H1 (cell line): ENCODE data around the gene DENND4A. TPM values are rescaled to one million over a fixed set of nuclear protein-coding genes. Genes with fewer than 3 reads are reported as not detected.

Experiments
- CTCF ChIA-PET: fragments of 300-600 bp; sonication (Branson Sonifier 250); formaldehyde crosslinking; loops from one replicate; lab custom pipeline; 2021; ENCODE audit not compliant: partially characterized antibody; lab: Charles Lee
- POLR2A ChIA-PET: fragments of 300-600 bp; sonication (Branson Sonifier 250); formaldehyde crosslinking; loops from one replicate; lab custom pipeline; 2021; ENCODE audit warnings: inconsistent platforms; ENCODE audit not compliant: partially characterized antibody; lab: Charles Lee
- DNase-seq, 2 experiments: peaks; one replicate each; pipeline versions ENCODE4 v3.0.0 to v3.0.0-alpha.2; 2010 to 2022; ENCODE audit warnings: low spot score in 2 of 2, low read depth in 1 of 2, mixed read lengths in 1 of 2
- FAIRE-seq: peaks from 2 replicates; lab custom pipeline; 2011; peaks lifted over from hg19 to GRCh38; lab: Jason Lieb, UNC
- H2AFZ ChIP-seq: 2 replicates; pipeline ENCODE4 v1.8.1; 2012; ENCODE audit warnings: low read length, inconsistent platforms
- H2AK5ac ChIP-seq: 2 replicates; pipeline ENCODE4 v1.6.1; 2013; ENCODE audit warnings: low read depth, low read length
- H2BK120ac ChIP-seq: replicated peaks from 2 replicates; pipeline ENCODE3; 2013; ENCODE audit warnings: low read depth, low read length, inconsistent platforms
- H2BK12ac ChIP-seq: 2 replicates; pipeline ENCODE4 v1.6.1; 2013; ENCODE audit warnings: low read depth, low read length
- H2BK15ac ChIP-seq: 2 replicates; pipeline ENCODE4 v1.6.1; 2013; ENCODE audit warnings: low read length
- H2BK20ac ChIP-seq: 2 replicates; pipeline ENCODE4 v1.6.1; 2013; ENCODE audit warnings: low read length
- H2BK5ac ChIP-seq: 2 replicates; pipeline ENCODE4 v1.6.1; 2013; ENCODE audit warnings: low read depth, low read length
- H3K14ac ChIP-seq: 2 replicates; pipeline ENCODE4 v1.6.1; 2013; ENCODE audit warnings: inconsistent platforms; ENCODE audit not compliant: insufficient read length
- H3K18ac ChIP-seq: 2 replicates; pipeline ENCODE4 v1.6.1; 2013; ENCODE audit warnings: low read length; ENCODE audit errors: extremely low read depth
- H3K23ac ChIP-seq: 2 replicates; pipeline ENCODE4 v1.6.1; 2013; ENCODE audit warnings: inconsistent platforms; ENCODE audit not compliant: insufficient read length
- H3K23me2 ChIP-seq: 2 replicates; pipeline ENCODE4 v1.6.1; 2013; ENCODE audit warnings: low read depth, low read length
- H3K27ac ChIP-seq: 2 replicates; pipeline ENCODE4 v1.6.1; 2011; ENCODE audit warnings: low read depth, low read length, inconsistent platforms
- H3K27me3 ChIP-seq, 4 experiments: replicated peaks in 1 of 4; 1 replicate in 1 of 4; 2 replicates in 3 of 4; pipeline versions ENCODE4 v1.6.1 to v1.8.1; 2011 to 2013; ENCODE audit warnings: low read length in 3 of 4, mild to moderate bottlenecking in 3 of 4, inconsistent platforms in 2 of 4, mixed read lengths in 2 of 4, moderate library complexity in 1 of 4; ENCODE audit not compliant: control insufficient read depth in 3 of 4, insufficient read depth in 3 of 4; ENCODE audit errors: extremely low read depth in 1 of 4
- H3K36me3 ChIP-seq, 4 experiments: 2 replicates each; pipeline versions ENCODE4 v1.6.1 to v1.8.1; 2011 to 2013; ENCODE audit warnings: mild to moderate bottlenecking in 4 of 4, low read length in 3 of 4, moderate library complexity in 2 of 4, control low read depth in 1 of 4, inconsistent platforms in 1 of 4; ENCODE audit not compliant: insufficient read depth in 4 of 4, control insufficient read depth in 2 of 4
- H3K4ac ChIP-seq: replicated peaks from 2 replicates; pipeline ENCODE3; 2013; ENCODE audit warnings: low read length, low read depth, mixed read lengths, inconsistent platforms; ENCODE audit not compliant: insufficient read length
- H3K4me1 ChIP-seq, 4 experiments: replicated peaks in 1 of 4; 1 replicate in 1 of 4; 2 replicates in 3 of 4; pipeline versions ENCODE4 v1.6.1 to v1.8.1; 2011 to 2013; ENCODE audit warnings: low read length in 3 of 4, inconsistent platforms in 2 of 4, mixed read lengths in 1 of 4; ENCODE audit not compliant: insufficient read depth in 4 of 4, control insufficient read depth in 3 of 4
- H3K4me2 ChIP-seq, 2 experiments: 2 replicates each; pipeline versions ENCODE4 v1.6.1 to v1.8.1; 2011 to 2013; ENCODE audit warnings: low read depth in 2 of 2, low read length in 2 of 2, control low read depth in 1 of 2, inconsistent platforms in 1 of 2, mild to moderate bottlenecking in 1 of 2; ENCODE audit not compliant: insufficient read depth in 1 of 2
- H3K4me3 ChIP-seq, 4 experiments: fragments of 200-600, 300-600 bp in 1 of 4; sonication (generic), shearing (Covaris generic), sonication (Bioruptor Twin) in 1 of 4; 2 replicates each; pipeline versions ENCODE4 v1.5.1 to v1.8.1; 2011 to 2016; ENCODE audit warnings: low read length in 4 of 4, low read depth in 3 of 4, control low read depth in 2 of 4, inconsistent platforms in 2 of 4, mild to moderate bottlenecking in 2 of 4, mixed read lengths in 1 of 4, moderate library complexity in 1 of 4; ENCODE audit not compliant: insufficient read depth in 2 of 4; ENCODE audit errors: extremely low read depth in 1 of 4
- H3K56ac ChIP-seq: replicated peaks from 2 replicates; pipeline ENCODE3; 2013; ENCODE audit warnings: low read depth, mild to moderate bottlenecking, mixed read lengths, low read length, inconsistent platforms; ENCODE audit not compliant: insufficient read length
- H3K79me1 ChIP-seq: 2 replicates; pipeline ENCODE4 v1.6.1; 2013; ENCODE audit warnings: low read depth, low read length, control low read depth
- H3K79me2 ChIP-seq, 2 experiments: 2 replicates each; pipeline versions ENCODE4 v1.6.1 to v1.8.1; 2012 to 2013; ENCODE audit warnings: low read length in 2 of 2, mild to moderate bottlenecking in 2 of 2, inconsistent platforms in 1 of 2; ENCODE audit not compliant: insufficient read depth in 2 of 2, control insufficient read depth in 1 of 2
- H3K9ac ChIP-seq, 4 experiments: replicated peaks in 1 of 4; 1 replicate in 1 of 4; 2 replicates in 3 of 4; pipeline versions ENCODE4 v1.6.1 to v1.8.1; 2011 to 2013; ENCODE audit warnings: low read depth in 3 of 4, low read length in 3 of 4, control low read depth in 2 of 4, mild to moderate bottlenecking in 2 of 4, moderate library complexity in 2 of 4, inconsistent platforms in 1 of 4; ENCODE audit errors: extremely low read depth in 1 of 4
- H3K9me3 ChIP-seq, 2 experiments: 2 replicates each; pipeline versions ENCODE4 v1.6.1 to v1.8.1; 2012 to 2013; ENCODE audit warnings: mild to moderate bottlenecking in 2 of 2, moderate library complexity in 2 of 2, control low read depth in 1 of 2, inconsistent platforms in 1 of 2, low read depth in 1 of 2, low read length in 1 of 2, mixed read lengths in 1 of 2; ENCODE audit not compliant: insufficient read depth in 2 of 2
- H4K20me1 ChIP-seq, 2 experiments: replicated peaks in 1 of 2; 2 replicates each; pipeline versions ENCODE3 to v1.8.1; 2011 to 2013; ENCODE audit warnings: inconsistent platforms in 2 of 2, low read length in 2 of 2, mild to moderate bottlenecking in 1 of 2; ENCODE audit not compliant: insufficient read depth in 2 of 2, control insufficient read depth in 1 of 2
- H4K5ac ChIP-seq: 2 replicates; pipeline ENCODE4 v1.6.1; 2013; ENCODE audit warnings: low read length, low read depth, mixed read lengths, inconsistent platforms; ENCODE audit not compliant: insufficient read length
- H4K8ac ChIP-seq: 2 replicates; pipeline ENCODE4 v1.8.0; 2013; ENCODE audit warnings: mild to moderate bottlenecking, moderate library complexity, low read length, inconsistent platforms; ENCODE audit not compliant: insufficient read depth; ENCODE audit errors: extremely low read depth
- H4K91ac ChIP-seq: replicated peaks from 2 replicates; pipeline ENCODE3; 2013; ENCODE audit warnings: low read length, mixed read lengths, inconsistent platforms; ENCODE audit not compliant: insufficient read length
- CHD2 ChIP-seq: IDR thresholded peaks from 2 replicates; pipeline ENCODE4 v1.6.1; 2012; ENCODE audit warnings: low read length, improper control_type of control experiment
- EGR1 ChIP-seq: IDR thresholded peaks from 2 replicates; pipeline ENCODE4 v1.6.1; 2011; ENCODE audit warnings: low read depth, low read length, borderline replicate concordance
- EP300 ChIP-seq, 2 experiments: IDR thresholded peaks; 1 replicate in 1 of 2; 2 replicates in 1 of 2; pipeline ENCODE4 v1.6.1; 2011 to 2012; ENCODE audit warnings: low read depth in 2 of 2, low read length in 2 of 2, mild to moderate bottlenecking in 2 of 2, borderline replicate concordance in 1 of 2, inconsistent platforms in 1 of 2, moderate library complexity in 1 of 2
- GTF2F1 ChIP-seq: IDR thresholded peaks from 2 replicates; pipeline ENCODE4 v1.6.1; 2012; ENCODE audit warnings: low read depth, low read length, improper control_type of control experiment, borderline replicate concordance
- JUND ChIP-seq: IDR thresholded peaks from 2 replicates; pipeline ENCODE4 v1.6.1; 2011; ENCODE audit warnings: mild to moderate bottlenecking, improper control_type of control experiment, low read length
- KDM5A ChIP-seq: fragments of 200-600 bp; IDR thresholded peaks from 2 replicates; pipeline ENCODE4 v1.7.1; 2012; ENCODE audit warnings: mild to moderate bottlenecking, low read length, inconsistent platforms, mixed read lengths
- POLR2AphosphoS5 ChIP-seq: IDR thresholded peaks from 2 replicates; pipeline ENCODE4 v1.6.1; 2011; ENCODE audit warnings: low read depth, low read length
- RAD21 ChIP-seq, 2 experiments: IDR thresholded peaks in 1 of 2; conservative IDR thresholded peaks in 1 of 2; 2 replicates each; pipeline ENCODE4 v1.6.1; 2011; ENCODE audit warnings: low read depth in 2 of 2, low read length in 2 of 2, improper control_type of control experiment in 1 of 2, inconsistent platforms in 1 of 2, mild to moderate bottlenecking in 1 of 2, moderate library complexity in 1 of 2
- RNF2 ChIP-seq: fragments of 200-900, 300-1000 bp; sonication (generic); IDR thresholded peaks from 2 replicates; pipeline ENCODE4 v1.7.1; 2016; ENCODE audit warnings: borderline replicate concordance, low read depth, mild to moderate bottlenecking, antibody characterized with exemption, low read length; ENCODE audit not compliant: poor library complexity, severe bottlenecking; ENCODE audit errors: missing control alignments
- SIN3A ChIP-seq, 2 experiments: IDR thresholded peaks in 1 of 2; conservative IDR thresholded peaks in 1 of 2; 2 replicates each; pipeline ENCODE4 v1.6.1; 2011 to 2012; ENCODE audit warnings: low read length in 2 of 2, improper control_type of control experiment in 1 of 2, low read depth in 1 of 2, mild to moderate bottlenecking in 1 of 2
- SIRT6 ChIP-seq: IDR thresholded peaks from one replicate; pipeline ENCODE4 v1.7.1; 2012; ENCODE audit warnings: low read length, inconsistent platforms
- SP1 ChIP-seq: IDR thresholded peaks from 2 replicates; pipeline ENCODE4 v1.6.1; 2011; ENCODE audit warnings: low read depth, low read length
- SP2 ChIP-seq: IDR thresholded peaks from 2 replicates; pipeline ENCODE4 v1.6.1; 2012; ENCODE audit warnings: mild to moderate bottlenecking, low read length, inconsistent platforms
- SUZ12 ChIP-seq: fragments of 200-600 bp; sonication (generic); IDR thresholded peaks from 2 replicates; pipeline ENCODE4 v1.6.1; 2012; ENCODE audit warnings: mild to moderate bottlenecking, inconsistent platforms, low read length, moderate library complexity, mixed read lengths
- TAF7 ChIP-seq: optimal IDR thresholded peaks from 2 replicates; pipeline ENCODE3; 2011; ENCODE audit warnings: low read depth, mild to moderate bottlenecking, inconsistent platforms, low read length, moderate library complexity, borderline replicate concordance
- WGBS, 2 experiments: shearing (Covaris generic) in 1 of 2; methylation state at CpG; one replicate each; pipeline versions ENCODE4 v1.1.6 to v1.1.7; 2013 to 2015; ENCODE audit warnings: low lambda C conversion rate in 2 of 2, mixed read lengths in 2 of 2, inconsistent platforms in 1 of 2, low coverage in 1 of 2, missing lambda C conversion rate in 1 of 2; ENCODE audit not compliant: insufficient replicate concordance in 2 of 2, insufficient coverage in 1 of 2, insufficient read length in 1 of 2; ENCODE audit errors: extremely low coverage in 1 of 2, missing lambda C conversion rate in 1 of 2; 5-methylcytosine and 5-hydroxymethylcytosine counted together
- polyA plus RNA-seq, 7 experiments: library from polyadenylated mRNA; depleted of rRNA in 3 of 7; stranded (reverse) in 5 of 7; unstranded in 2 of 7; fragments of >200 nt in 5 of 7; fragments of 200-250 nt in 2 of 7; gene quantifications; 1 replicate in 5 of 7; 2 replicates in 1 of 7; 4 replicates in 1 of 7; pipeline versions ENCODE4 v1.2.1 to v1.2.3, GENCODE V29; 2011 to 2013; ENCODE audit warnings: missing spikeins in 2 of 7, mixed read lengths in 2 of 7
- total RNA-seq: library from RNA; stranded (reverse); fragmentation: NEBNext Ultra II Directional; extraction: Animal tissue kit (Norgen Biotek cat#: 25700); gene quantifications from 2 replicates; pipeline ENCODE4 v1.2.1, GENCODE V29; 2021

Gene DENND4A
- total and polyA plus RNA-seq, 2 of the 8 experiments (the other 6 are each of a cell fraction or from before 2014, with no cell fraction given) = 1.3 to 4.7 TPM

GRCh38 chr15:65751431-65751830 is 40.7 kb downstream of the DENND4A start:
- Histone ChIP-seq H4K91ac (no peak overlapping the region), H3K4me2 (no peak overlapping the region), H2AFZ (no peak overlapping the region), H2BK20ac (no peak overlapping the region), H3K27ac (no peak overlapping the region), H4K8ac (no peak overlapping the region), H4K5ac (no peak overlapping the region), H3K23ac (no peak overlapping the region), H3K4me1 (no peaks in the 10 kb centered on the region), H4K20me1 (no peaks in the 10 kb centered on the region), H2BK12ac (no peak overlapping the region), H3K79me1 (no peaks in the 10 kb centered on the region), H2BK120ac (no peak overlapping the region), H2BK15ac (no peak overlapping the region), H3K9me3 (no peaks in the 10 kb centered on the region), H3K14ac (no peak overlapping the region), H3K18ac (no peak overlapping the region), H3K79me2 (no peaks in the 10 kb centered on the region), H2AK5ac (no peak overlapping the region), H2BK5ac (no peak overlapping the region), H3K36me3 (no peaks in the 10 kb centered on the region), H3K56ac (no peak overlapping the region), H3K9ac (no peak overlapping the region), H3K4ac (no peak overlapping the region), H3K27me3 (no peaks in the 10 kb centered on the region), H3K4me3 (no peak overlapping the region), H3K23me2 (no peaks in the 10 kb centered on the region)
- CTCF ChIA-PET = interaction anchor here (0.9 kb wide), 1 partner anchor 96 kb away, joined by 3 read pairs; no protein-coding TSS in a partner anchor
- DNase-seq (no peak), FAIRE-seq (no peak)
- 85% methylated on average over 2 of the region's 2 CpGs; no CpG with 5 or more reads in 1 of the 2 experiments for WGBS, 2 experiments
- POLR2A ChIA-PET = no interaction called here
- TF ChIP-seq SIRT6 (no peak), SUZ12 (no peak), RNF2 (no peak), KDM5A (no peak), GTF2F1 (no peak), SIN3A (conservative IDR thresholded peaks at IDR 0.05 in 1 of 2, IDR thresholded peaks at IDR 0.05 in 1 of 2; ENCODE audit: low read depth in 1 of 2, low read length in 2 of 2) (no peak), SP2 (no peak), RAD21 (IDR thresholded peaks at IDR 0.05 in 1 of 2, conservative IDR thresholded peaks at IDR 0.05 in 1 of 2; ENCODE audit: low read depth in 2 of 2, low read length in 2 of 2) (no peak), SP1 (no peak), EGR1 (no peak), EP300 (IDR thresholded peaks at IDR 0.05; ENCODE audit: borderline replicate concordance in 1 of 2, low read depth in 2 of 2, low read length in 2 of 2) (no peak), CHD2 (no peak), JUND (no peak), TAF7 (no peak), POLR2AphosphoS5 (no peak)
